Fibroblast of skin of abdomen (primary cell): ENCODE results near the gene ISYNA1.

Source experiments
- DNase-seq: peaks from one replicate; pipeline ENCODE4 v3.0.0-alpha.2; 2013

The ISYNA1 gene

DNA sequence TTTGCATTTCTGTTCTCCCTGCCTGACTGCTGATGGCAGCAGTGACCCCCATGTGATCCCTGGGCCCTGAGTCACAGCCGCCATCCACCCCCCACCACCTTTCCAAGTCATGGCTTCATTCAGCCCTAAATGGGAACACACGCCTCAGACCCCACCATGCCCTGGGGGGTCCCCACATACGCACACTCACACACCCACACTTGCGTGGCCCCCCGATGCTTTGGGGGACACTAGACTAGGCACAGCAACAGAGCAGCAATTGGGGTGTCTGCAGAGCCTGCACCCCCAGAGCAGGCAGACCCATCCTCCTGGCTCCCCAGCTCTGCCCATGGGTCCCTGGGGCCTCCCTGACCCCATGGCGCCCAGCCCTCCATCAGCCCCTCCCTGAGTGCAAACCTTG, 5.5 kb upstream of the ISYNA1 start:
- no peak for DNase-seq

DNA sequence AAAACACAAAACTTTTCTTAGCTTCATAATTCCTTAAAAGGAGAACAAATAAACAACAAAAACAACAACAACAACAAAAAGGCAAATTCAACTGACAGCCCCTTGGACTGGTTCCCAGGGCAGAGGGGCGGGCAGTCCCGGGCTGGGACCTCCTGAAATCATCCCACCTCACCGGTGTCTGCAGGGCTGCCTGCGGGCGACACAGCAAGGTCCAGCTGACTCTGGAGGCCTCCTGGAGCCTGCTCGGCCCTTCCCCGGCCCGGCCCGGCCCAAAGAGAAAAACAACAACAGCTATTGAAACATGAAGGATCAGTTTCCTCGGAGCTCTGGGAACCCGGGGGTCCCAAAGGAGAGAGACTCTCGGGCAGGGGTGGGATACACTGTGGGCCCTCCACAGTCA, 5.0 kb upstream of the ISYNA1 start:
- no peak for DNase-seq

DNA sequence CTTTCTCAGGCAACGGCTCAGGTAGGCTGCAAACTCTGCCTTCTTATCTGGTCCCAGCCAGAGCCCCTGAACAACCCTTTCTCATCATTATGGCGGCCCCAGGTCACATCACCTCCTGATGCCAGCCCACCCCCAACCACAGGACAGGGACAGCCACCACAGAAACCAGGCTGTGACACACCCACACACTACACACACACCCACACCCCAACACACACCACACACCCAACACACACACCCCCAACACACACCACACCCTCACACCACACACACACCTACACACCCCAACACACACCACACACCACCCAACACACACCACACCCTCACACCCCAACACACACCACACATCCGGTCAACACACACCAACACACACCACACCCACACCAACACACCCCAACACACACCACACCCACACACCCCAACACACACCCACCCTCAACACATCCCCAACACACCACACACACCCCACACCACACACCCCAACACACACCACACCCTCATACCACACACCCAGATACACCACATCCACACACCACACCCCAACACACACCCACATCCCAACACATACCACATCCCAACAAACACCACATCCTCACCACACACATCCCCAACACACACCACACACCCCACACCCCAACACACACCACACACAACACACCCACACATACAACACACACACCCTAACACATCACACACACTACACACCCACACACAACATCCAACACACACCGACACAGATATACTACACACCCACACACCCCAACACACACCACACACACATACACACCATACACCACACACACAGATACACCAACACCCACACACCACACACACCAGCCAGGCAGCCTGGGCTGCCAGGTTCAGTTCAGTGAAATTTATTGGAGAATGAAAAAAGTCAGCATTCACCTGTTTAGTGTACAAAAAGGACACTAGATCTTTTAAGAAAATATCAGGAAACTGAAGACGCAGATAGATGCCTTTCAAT, 4.2 kb upstream of the ISYNA1 start:
- DNase-seq, result no peak

DNA sequence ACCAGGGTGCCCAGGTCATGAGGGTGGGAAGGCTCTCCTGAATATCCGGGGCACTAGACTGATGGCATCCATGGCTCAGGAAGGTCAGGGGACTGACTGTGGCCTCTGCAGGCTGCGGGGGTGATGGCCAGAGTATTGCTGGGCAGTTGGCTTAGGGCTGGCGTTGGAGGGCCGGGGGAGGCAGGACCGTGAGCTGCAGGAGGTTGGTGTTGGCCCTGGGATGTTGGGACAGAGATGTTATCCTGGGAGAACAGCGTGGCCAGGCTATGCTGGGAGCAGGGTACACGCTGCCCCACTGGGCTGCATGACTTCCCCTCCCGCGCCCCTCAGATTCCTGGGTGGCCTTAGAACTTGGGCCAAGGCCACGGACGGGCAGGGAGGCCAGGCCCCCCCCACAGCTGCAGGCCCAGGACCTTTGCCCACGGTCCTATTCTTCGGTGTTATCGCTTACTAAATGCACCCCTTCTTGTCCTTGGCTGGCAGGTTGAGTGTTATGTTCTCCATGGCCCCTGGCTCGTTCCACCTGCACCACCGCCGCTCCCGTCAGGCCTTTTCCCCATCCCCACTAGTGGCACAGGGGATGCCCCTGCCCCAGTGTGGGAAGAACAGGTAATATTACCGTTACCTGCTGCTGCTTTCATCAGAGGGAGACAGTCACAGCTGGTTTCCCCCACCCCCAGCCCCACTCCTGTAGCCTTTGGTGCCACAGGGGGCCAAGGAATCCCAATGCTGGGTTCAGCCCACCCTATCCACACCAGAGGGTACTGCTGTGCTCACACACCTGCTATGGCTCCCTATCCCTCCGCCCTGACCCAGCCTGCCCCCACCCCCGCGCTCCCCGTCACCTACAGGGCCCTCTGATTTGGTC, 3.2 kb upstream of the ISYNA1 start:
- DNase-seq, result no peak

DNA sequence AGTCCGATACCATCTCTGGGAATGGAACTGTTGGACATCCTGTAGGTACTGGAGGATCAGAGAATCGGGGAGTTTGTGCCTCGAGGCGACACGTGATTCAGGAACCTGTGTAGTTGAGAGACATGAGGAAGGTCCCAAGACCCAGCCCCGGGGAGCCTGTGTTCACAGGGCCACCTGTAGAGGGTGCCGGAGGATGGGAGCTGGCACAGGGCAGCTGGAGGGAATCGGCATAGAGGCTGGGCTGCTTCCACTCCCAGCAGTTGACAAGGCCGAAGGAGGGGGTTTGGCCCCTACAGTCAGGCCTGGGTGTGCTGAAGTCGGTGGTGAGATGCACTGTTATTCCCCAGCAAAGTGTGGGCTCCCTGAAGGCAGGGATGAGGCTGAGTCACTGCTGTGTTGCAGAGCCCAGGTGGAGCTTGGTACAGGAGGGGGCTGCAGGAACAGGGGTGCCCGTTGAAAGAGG, 2.5 kb upstream of the ISYNA1 start:
- no peak for DNase-seq

DNA sequence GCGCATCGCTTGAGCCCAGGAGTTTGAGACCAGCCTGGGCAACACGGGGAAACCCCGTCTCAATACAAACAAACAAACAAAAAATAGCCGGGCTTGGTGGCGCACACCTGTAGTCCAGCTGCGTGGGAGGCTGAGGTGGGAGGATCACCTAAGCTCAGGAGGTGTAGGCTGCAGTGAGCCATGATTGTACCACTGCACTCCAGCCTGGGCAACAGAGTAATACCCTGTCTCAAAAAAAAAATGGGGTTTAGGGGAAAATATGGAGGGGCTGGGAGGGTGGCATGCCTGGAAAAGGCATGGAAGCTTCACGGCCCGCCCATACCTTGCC, 1.9 kb upstream of the ISYNA1 start:
- no peak for DNase-seq

DNA sequence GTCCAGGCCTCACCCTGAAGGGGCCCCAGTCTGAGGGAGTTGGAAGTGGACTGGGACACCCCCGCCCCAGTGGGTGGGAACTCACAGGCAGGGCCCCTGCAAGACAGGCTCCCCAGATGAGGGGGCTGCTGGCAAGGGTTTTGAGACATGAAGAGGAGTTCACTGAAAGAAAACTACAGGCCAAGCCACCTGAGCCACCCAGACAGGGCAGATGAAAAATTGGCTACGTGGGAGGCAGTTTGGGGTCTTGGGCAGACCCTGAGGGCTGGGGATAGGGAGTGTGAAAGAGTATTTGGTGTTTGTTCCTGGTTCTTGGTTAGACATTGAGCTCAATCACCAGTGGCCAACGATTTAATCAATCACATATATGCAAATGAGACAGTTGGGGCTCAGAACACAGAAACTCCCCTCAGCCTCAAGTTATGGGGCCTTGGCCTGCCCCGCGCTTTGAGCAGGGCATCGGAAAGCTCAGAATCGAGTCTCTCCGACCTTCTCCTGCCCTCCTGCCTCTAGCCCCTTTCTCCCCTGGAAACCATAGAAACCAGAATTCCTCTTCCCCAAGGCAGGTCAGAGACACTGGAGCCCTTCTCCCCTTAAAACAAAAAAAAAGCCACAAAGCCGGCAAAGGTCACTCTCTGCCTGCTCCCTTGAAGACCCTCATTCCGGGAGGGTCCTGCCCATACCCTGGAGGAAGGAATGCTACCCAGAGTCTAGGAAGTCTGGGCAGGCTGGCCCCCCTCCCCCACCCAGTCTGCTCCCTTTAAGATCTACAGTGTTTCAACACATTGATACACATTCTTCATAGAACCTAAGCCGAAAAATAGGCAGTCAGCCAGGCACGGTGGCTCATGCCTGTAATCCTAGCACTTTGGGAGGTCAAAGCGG, 1.3 kb upstream of the ISYNA1 start:
- DNase-seq, result peak; percentile 80

DNA sequence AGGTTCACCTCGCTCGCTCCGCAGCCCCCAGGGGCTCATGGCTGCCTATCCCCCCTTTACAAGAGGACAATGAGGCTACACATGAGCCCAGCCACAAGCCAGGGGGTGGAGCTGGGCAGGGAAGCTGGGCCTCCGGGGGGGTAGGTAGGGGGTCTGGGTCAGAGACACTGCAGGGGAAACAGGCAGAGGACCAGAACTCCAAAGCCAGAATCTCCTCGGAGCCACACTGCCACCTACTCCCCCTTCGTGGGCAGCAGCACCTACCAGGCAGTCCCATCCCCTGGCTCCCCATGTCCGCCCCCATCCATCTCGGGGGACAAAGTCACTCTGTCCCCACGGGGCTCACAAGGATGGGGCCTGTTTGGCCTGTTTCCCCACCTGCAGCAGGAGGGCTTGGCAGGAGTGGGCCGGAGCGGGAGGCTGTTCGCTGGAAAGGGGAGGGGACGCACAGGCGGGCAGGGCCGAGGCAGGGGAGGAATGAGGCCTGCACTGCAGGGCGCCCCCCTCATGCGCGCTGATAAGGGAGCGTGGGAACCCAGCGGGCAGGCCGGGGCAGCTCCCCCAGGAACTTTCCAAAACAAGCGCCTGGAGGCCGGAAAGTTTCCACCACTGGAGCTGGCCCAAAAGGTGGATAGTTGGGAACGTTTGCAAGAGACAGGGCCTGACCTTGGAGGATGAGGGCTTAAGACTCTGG, 545 bp upstream of the ISYNA1 start:
- DNase-seq, result no peak

DNA sequence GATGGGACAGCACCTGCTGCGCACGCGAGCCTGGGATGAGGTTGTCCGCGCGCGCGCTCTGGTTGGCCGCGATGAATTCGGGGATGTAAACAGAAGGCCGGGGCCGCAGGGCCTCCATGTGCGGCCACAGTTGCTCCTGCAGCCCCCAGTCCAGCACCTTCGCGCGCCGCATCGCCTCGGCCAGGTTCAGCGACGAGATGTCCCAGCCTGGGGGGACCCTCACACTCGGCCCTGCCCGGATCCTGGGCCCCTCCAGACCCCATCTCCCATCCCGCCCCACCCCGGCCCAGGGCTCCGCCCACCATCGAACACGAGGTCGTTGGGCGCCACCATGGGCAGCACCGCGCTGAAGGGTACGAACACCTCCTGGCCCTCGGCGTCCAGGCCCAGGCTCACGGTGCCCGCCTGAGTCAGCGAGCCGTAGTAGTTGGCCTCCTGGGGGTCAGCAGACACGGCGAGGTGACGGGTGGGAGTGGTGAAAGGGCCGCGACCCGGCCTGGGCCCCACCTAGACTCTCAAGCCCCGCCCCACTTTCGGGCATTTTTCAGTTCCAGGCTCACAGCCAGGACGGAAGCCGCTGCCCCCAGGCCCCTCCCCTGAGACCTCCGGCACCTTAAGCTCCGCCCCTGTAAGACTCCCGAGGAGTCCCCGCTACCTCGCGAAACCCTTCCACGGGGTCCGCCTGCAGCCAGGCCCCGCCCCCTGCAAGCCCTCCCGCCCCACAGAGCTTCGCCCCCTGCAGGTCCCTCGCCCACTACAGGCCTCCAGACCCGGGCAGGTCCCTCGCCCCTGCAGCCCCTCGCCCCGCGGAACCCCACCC, 1.1 kb downstream of the ISYNA1 start:
- DNase-seq, result peak; percentile 85

DNA sequence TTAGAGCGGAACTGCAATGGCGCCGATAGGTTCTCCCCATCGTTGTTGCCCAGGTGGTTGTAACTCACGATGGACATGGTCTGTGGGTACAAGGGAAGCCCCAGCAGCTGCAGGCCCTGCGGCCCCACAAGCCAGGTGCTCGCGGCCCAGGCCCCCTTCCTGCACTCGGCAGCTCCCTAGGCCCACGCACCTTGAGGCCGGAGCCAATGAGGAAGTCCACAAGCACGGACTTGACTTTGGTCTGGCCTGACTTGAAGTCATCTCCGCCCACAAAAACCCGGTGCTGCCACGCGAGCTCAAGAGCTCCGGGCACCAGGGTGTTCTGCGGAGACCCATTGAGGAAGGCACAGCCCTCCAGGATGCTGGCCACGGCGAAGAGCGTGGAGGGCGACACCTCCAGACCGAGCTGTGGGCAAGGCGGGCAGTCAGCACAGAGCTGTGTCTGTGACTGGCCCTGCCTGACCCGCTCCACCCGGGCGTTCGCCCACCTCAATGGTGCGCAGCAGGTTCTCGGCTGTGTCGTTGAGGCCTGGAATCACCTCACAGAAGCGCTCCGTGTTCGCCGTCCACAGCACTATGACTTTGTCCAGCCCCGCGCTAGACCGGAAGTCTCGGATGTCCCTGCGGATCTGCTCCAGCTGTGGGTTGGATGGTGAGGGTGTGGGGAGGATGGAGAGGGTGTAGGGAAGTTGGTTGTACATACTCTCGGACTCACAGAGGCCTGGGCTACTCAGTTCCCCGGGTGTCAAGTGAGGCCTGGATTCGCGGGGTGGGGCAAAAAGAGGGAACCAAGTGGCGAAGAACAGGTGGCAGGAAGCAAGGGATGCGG, 1.9 kb downstream of the ISYNA1 start:
- no peak for DNase-seq

DNA sequence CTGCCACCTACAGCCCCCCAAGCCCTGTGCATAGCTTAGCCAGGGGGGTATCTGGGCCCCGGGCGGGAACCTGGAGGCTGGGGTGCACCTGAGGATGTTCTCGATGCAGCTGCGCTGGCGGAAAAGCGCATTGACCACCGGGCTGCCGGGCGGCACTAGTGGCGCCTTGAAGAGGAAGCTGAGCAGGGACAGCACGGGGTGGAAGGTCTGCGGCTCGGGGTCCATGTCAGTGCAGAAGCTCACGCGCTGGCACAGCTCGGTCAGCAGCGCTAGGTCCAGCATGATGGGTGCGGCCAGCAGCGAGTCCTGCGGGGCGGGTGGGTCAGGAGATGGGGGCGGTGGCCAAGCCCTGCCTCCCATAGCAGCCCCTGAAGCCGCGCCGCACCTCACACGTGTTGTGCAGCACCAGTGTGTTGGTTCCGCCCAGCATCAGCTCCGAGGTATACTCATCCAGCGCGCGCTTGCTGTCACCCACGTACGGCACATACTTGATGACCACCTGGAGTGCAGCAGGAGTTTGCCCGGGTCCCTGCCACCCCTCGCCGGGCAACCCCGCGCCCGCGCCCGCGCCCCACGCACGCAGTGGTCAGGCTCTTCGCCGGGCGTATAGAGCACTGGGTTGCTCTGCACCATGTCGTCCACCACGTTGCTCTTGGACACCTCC, 2.6 kb downstream of the ISYNA1 start:
- no peak for DNase-seq

DNA sequence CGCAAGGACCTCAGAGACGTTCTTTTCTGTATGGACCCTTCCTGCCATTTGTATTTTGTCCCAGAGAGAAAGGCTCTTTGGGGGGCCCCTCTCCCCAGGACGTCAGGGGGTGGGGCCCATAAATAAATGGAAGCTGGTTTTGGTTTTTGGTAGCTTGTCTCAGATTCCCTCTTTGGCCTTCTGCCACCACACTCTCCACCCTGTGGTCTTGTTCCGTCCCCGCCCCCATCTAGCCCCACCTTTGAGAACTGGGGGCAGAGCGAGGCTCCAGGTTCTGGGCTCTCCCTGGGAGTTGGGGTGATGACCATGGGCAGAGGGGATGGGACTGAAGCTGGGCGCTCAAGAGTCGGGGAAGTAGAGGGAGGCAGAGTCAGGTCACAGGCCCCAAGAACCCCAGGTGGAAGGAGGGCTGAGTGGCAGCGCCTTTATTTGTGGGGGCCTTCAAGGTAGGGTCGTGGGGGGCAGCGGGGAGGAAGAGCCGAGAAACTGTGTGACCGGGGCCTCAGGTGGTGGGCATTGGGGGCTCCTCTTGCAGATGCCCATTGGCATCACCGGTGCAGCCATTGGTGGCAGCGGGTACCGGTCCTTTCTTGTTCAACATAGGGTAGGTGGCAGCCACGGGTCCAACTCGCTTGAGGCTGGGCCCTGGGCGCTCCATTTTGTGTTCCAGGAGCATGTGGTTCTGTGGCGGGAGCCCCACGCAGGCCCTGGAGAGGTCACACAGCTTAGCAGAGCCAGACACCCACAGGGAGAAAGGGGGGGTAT, 3.3 kb downstream of the ISYNA1 start:
- no peak for DNase-seq

DNA sequence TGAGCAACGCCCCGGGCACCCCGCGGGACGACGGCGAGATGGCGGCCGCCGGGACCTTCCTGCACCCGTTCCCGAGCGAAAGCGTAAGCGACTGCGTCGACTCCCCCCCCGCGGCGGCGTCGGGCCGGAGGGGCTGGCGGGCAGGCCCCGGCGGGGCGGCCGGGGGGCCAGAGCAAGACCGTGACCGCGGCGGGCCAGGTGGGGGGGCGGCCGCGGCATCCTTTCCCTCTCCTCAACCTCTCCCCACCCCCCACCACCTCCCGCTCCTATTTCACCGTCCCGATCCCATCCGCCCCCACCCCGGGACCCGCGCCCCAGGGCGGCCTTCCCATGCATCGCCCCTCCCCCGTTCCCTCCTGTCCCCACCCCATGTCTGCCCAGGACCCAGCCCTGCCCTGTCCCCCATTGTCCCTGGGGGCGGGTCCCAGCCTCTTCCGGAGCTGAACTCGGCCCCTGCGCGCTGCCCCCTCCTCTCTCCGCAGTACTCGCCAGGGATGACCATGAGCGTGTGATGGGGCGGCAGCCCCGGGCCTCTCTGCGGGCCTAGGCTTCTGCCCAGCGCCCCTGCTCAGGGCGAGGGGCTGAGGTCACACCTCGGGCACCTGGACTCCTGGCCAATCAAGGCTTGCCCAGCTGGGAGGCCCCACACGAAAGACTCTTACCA, 4.1 kb downstream of the ISYNA1 start:
- DNase-seq, result no peak

DNA sequence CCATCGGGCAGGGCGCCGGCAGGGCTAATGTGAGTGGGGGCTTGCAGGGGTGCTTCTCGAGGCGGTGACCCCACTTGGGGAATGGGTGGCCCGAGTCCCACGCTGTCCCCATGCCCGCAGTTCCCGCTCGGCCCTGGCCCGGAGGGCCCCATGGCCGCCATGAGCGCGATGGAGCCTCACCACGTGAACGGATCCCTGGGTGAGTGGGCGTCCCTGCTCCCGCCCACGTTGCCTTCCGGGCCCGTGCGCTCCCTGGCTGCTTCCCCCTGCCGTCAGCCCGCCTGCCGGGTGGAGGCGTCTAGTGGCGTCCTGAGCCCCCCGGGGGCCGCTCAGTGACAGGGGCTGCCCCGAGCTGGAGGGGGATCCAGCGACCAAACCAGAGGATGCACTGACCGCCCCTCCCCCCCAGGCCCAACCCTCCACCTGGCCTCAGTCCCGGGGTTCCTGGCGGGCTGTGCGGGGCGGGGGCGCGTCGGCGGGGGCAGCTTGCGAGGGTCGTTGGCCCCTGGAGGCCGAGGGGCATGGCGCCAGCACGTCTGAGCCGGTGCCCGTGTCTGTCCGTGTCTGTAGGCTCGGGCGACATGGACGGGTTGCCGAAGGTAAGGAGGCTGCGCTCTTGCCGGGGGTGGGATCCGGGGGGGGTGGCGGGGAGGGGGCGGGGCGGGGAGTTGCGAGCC, 4.8 kb downstream of the ISYNA1 start:
- DNase-seq, result no peak

DNA sequence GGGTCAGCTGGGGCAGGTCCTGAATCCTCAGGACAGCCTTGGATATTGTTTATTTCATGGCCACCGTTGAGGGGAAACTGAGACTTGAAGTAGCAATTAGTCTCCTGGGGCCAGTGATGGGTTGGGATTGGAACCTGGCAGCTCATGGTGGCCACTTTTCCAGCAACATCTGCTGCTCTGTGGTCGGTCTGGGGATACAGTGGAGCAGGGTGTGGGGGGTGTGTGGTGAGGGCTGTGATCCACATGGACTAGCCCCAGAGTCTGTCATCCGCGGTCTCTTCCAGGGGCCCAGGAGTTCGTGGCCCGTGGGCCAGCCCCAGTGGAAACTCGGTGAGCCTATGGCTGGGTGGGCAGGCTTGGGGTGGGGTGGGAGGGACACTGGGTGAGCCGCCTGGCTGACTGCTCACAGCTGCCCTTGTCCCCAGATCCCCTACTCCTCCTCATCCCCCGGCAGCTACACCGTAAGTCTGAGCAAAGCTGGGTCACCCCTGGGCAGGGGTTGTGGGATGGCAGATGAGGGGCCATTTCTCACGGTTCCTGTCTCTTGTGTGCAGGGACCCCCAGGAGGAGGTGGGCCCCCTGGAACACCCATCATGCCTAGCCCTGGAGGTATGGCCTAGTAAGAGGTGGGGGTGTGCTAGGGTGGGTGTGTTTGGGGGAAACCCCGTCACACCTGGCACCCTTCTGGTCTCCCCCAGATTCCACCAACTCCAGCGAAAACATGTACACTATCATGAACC, 5.5 kb downstream of the ISYNA1 start:
- DNase-seq, result peak; percentile 54

DNA sequence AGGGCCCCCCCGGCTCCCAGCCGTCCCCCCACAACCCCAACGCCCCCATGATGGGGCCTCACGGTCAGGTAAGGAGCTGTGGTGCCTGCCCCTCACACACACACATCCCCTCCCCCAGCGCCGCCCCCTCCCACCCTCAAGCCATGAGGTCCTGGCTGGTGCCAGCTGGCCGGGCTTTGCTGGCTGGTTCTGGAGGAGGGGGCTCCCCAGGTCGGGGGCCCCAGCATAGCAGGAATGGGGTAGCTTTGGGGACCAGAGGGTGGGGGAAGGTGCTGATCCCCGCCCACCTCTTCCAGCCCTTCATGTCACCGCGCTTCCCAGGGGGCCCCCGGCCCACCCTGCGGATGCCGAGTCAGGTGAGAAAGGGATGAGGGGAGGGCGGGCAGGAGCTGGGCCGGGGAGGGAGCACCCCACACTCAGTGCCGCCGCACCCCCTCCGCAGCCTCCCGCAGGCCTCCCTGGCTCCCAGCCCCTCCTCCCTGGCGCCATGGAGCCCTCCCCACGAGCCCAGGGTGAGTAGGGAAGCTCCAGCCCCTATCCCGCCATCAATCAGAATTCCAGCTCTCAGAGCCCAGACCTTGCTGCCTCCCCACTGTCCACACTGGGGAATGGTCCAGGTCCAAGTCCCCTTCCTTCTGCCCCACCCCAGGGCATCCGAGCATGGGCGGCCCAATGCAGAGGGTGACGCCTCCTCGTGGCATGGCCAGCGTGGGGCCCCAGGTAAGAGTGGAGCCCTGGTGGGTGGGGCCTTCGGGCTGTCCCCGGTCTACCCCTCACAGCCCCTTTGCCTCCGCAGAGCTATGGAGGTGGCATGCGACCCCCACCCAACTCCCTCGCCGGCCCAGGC, 6.4 kb downstream of the ISYNA1 start:
- no peak for DNase-seq
